ENCODE results near the gene GPR146.
A peak's percentile ranks its signal among the peaks of the same experiment; 100 is the strongest.
"Not testable (repeated sequence)": the region's sequence is repeated elsewhere in the genome, so short reads cannot be mapped to it uniquely, and the experiment has no call there.

The GPR146 gene

DNA sequence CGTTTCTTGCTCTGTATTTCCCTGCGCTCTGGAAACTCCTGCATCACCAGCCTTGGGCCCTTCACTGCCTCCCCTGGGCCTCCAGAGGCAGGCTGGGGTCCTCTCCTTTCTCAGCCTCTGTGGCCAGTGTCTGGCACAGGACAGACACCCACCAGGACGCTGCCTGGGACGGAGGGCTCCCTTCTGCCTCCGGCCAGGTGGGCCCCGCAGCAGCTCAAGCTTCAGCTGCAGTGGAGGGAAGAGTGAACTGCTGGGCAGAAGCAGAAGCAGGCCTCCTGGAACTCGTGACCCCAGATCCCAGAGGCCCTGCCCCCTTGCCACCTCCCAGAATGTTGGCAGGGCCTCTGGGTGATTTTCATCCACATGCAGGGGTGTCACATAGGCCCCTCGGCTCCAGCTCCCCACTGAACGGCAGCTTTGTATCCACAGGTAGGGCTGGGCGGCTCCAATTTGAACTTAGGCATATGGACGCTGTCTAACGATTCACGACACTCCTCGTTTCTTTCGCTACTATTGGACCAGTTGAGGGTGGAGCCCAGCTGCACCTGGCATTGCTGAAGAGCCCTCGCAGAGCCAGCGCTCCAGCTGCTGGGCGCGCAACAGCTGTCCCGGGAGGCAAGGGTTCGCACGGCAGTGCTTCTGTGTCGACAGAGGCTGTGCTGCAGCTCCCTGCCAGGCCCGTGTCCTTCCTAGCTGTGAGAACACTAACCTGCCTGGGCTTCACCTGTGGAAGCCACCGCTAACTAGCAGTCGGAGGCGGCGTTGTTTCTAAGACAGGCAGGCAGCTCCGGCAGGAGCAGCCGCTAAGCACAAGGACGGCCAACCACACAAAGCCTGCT, 18.4 kb upstream of the GPR146 start:
- no peak for DNase-seq (ENCODE audit: low read depth)

DNA sequence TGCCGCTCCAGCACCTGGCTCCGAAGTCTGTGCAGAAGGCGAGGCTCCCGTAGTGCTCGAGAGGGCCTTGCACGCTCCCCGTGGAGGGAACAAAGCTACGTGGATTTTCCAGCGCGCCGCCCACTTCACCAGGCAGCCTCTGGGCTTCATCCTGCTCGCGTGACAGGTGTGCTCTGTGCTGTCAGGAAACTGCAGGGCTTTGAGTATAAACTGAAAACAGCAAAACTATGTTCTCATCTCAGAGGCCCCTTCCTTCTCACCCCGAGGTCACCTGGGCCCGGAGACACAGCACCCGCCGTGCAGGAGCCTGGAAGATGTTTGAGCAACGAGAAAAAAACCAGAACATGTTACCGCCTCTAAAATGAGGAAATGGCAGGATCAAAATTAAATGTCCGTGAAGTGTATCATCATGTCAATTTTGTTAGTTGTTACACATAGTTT, 17.6 kb upstream of the GPR146 start:
- DNase-seq (ENCODE audit: low read depth) = no peak

DNA sequence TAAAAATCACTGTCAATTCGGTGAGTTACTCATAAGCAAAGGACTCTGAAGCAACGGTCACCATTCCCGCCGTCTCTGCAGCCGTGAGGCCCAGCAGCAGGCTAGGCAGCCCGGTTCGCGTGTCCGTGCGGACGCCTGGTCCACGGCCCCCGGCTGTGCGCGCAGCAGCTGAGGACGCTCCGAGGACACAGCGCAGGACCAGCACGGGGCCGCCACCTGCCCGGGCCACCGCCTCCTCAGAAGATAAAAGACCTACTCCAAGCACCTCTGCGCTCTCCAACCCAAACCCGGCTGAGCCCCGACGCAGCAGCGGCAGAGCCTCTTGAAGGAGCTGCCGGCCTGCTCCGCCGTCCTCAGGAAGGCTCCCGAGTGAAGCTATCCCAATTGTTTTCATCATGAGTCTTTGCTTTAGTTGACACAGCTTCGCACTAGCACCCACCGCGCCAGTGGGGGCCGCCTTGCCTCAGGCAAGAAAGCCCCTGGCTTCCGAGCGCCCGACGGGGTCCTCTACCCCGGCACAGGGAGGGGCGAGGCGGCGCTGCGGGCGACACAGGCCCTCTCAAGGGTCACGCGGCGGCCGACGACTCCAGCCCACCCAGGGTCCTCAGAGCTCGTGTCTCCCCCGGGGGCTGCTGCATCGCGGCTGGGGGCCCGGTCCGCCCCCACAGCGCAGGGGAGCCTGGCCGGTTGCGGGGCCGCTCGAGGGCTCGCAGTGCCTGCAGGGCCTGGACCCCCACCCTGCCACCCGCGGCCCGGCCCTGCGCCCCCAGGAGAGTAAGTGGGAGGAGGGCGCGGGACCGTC, 16.9 kb upstream of the GPR146 start:
- peak; percentile 32 for DNase-seq (ENCODE audit: low read depth)

DNA sequence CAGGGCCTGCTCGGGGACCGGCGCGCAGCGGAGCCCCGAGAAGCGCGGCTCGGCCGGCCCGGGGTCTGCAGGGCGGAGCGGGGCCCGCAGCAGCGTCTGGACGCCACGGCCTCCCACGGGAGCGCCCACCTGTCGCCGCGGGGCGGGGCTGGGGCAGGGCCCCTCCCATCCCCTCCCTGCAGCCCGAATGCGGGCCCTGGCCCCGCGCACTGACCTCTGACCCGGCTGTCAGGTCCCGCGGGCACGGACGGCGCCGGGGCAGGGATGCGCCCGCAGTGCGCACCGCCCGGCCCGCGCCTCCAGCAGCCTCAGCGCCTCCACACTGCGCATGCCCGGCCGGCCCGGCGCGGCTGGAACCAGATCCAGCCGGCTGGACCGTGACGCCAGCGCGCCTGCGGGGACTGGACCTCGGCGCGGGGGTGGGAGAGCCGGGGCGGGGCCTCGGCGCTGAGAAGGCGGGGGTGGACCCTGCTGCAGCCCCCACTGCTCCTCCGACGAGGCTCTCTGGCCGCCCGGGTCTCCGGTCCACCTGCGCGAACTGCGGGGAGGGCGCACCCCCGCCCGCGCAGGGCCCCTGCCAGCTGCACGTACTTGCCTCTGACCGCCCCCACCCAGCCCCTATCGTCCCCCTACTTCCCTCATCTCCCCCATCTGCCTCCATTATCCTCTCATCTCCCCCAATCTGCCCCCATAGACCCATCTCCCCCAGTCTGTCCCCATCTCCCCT, 16.1 kb upstream of the GPR146 start:
- DNase-seq (ENCODE audit: low read depth) = peak; percentile 80

- DNase-seq (ENCODE audit: low read depth) = peak; percentile 95
Measured at GRCh38 chr7:1028775-1029636, 15.3 kb upstream of the GPR146 start.

DNA sequence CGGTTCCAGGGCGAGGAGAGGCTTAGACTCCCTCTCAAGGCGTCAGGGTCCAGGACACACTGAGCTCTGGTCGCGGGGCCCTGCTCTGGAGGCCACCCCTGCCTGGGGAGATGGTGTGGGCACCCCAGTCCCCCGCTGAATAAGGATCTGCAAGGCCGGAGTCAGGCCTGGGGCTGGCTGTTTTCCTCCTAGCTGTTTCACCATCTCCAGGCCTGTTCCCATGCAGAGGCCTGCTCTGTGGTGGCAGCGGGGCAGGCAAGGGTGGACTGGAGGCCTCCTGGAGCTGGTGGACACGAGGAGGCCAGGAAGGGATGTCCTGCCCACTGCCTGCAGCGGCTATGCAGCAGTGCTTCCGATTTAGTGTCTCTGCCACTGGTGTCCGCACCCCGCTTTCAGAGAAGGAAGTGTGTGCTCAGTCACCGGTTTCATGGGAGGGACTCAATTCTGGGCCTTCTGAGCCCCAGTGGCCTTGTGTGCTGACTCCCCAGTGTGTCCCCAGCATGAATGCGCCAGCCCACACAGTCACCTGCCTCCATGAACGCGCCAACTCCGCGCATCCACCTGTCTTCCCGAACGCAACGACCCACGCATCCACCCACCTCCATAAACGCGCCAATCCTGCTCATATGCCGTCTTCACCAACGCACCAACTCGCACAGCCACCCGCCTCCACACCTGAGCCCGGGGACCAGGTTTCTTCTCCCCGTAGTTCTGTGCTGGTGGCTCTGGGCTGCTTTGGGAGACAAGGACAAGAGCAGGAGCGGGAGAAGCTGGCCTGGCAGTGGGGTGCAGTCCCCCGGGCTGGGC, 14.5 kb upstream of the GPR146 start:
- DNase-seq (ENCODE audit: low read depth) = no peak

GRCh38 chr7:1030444-1031070, 13.8 kb upstream of the GPR146 start:
- no peak for DNase-seq (ENCODE audit: low read depth)

- DNase-seq (ENCODE audit: low read depth) = no peak
Measured at GRCh38 chr7:1031716-1032455, 12.5 kb upstream of the GPR146 start.

GRCh38 chr7:1032536-1033181, 11.7 kb upstream of the GPR146 start:
- DNase-seq (ENCODE audit: low read depth) = no peak

DNA sequence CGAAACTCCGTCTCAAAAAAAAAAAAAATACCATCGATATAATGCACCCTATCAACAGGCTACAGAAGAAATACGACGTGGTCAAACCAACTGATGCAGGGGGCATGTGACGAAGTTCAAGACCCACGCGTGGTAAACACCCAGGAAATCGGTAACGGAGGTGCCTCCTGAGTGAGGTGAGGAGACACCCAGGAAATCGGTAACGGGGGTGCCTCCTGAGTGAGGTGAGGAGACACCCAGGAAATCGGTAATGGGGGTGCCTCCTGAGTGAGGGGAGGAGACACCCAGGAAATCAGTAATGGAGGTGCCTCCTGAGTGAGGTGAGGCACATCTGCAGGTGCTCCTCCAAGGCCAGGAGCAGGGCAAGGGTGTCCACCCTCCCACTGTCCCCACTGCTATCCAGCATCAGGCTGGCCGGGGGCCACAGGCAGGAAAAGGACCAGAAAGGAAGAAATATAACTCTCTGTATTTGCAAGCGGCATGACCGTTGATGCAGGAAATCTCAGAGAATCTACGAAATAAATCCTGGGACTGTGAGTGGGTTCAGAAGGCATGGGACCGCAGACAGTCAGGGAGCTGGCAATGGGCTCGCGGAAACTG, 10.7 kb upstream of the GPR146 start:
- DNase-seq (ENCODE audit: low read depth) = no peak

DNA sequence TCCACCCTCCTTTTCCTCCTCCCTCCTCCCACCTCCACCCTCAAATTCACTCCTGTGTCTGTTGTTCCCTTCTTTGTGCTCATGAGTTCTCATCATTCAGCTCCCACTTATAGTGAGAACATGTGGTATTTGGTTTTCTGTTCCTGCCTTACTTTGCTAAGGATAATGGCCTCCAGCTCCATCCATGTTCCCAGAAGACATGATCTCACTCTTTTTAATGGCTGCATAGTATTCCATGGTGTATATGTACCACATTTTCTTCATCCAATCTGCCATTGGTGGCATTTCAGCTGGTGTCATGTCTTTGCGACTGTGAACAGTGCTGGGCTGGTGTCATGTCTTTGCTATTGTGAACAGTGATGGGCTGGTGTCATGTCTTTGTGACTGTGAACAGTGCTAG, 9.6 kb upstream of the GPR146 start:
- DNase-seq (ENCODE audit: low read depth) = not testable (repeated sequence)

GRCh38 chr7:1036164-1036928, 8.0 kb upstream of the GPR146 start:
- DNase-seq (ENCODE audit: low read depth) = not testable (repeated sequence)

- not testable (repeated sequence) for DNase-seq (ENCODE audit: low read depth)
Measured at GRCh38 chr7:1040233-1040632, 4.1 kb upstream of the GPR146 start.

DNA sequence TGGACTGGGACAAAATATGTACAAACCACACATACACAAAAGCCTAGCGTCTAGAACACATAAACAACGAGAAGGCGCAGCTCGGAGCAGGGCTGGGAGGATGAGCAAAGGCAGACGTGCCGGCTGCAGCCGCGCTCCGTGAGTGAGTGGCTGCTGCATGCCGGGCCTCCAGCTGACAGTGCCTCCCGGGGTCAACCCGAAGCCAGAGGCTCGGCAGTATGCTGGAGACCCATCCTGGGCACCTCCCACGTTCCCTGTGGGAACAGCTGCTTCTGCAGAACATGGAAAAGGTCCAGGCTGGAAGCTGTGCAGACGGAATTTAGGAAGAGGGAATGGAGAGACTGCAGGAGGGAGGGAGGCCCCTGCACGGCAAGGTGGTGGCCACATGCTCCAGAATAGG, 3.6 kb upstream of the GPR146 start:
- peak; percentile 83 for DNase-seq (ENCODE audit: low read depth)

DNA sequence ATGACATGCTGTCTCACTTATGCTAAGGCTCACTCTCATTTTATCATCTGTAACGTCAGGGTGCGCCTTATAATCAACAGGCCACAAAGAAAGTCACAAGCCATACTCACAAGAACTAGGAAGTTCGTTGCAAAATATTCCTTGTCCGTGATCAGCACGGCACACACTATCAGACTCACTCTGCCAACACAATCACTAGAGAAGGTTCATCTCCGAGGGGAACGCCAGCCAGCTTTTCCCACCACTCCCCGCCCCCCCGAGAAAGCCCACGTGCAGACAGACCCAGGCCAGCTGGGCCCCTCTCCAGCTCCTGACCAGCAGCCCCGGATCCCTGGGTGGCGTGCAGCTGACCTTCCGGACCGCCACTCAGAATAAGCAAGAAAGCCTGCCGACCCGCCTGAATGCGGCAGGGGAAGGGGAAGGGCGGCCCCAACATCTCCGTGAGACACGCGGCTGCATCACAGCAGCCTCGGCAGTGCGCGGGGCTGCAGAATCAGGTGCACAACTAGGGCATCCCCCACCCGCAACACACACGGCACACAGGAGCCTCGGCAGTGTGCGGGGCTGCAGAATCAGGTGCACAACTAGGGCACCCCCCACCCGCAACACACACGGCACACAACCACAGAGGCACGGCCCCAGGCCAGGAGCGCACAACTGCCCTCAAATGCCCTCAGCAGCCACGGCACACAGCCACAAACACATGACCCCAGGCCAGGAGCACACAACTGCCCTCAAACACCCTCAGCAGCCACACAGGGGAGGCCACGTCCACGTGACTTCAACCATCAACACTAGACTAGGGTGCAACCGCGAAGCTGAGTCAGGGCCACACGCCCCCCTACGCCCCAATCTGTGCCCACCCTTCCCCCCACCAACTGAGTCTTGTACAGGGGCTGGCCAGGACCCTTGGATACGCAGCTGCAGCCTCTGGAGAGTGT, 2.5 kb upstream of the GPR146 start:
- peak; percentile 19 for DNase-seq (ENCODE audit: low read depth)

- DNase-seq (ENCODE audit: low read depth) = no peak
Measured at GRCh38 chr7:1042492-1042833, 1.9 kb upstream of the GPR146 start.
